ENCODE measurements around the gene DCDC2. TPM values are rescaled to one million over a fixed set of nuclear protein-coding genes. Genes with fewer than 3 reads are reported as not detected.
"Not testable (repeated sequence)": the region's sequence is repeated elsewhere in the genome, so short reads cannot be mapped to it uniquely, and the experiment has no call there.

Gene DCDC2
- polyA plus RNA-seq, 3 donors = 96.5 to 145 (median 119) TPM

DNA sequence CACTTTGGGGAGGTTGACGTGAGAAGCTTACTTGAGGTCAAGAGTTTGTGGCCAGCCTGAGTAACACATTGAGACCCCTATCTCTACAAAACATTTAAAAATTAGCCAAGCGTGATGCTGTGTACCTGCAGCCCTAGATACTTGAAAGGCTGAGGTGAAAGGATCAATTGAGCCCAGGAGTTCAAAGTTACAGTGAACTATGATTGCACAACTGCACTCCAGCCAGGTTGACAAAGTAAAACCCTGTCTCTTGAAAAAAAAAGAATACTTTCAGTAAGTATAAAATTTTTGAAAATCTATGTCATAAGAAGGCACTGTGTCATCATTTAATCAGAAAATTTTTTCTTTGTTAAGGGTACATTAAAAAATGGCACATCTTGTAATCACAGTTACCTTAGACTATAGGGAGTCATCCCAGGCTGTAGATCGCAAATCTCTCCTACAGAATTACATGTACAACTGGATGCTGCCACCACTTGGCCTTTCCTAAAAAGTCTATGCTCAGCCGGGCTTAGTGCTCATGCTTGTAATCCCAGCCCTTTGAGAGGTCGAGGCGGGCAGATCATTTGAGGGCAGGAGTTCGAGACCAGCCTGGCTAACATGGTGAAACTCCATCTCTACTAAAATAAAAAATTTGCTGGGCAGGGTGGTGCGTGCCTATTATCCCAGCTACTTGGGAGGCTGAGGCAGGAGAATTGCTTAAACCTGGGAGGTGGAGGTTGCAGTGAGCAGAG is 27.8 kb upstream of the DCDC2 start:
- no peak for DNase-seq (ENCODE audit: extremely low read depth in 1 of 11, low read depth in 9 of 11, low spot score in 4 of 11)

DNA sequence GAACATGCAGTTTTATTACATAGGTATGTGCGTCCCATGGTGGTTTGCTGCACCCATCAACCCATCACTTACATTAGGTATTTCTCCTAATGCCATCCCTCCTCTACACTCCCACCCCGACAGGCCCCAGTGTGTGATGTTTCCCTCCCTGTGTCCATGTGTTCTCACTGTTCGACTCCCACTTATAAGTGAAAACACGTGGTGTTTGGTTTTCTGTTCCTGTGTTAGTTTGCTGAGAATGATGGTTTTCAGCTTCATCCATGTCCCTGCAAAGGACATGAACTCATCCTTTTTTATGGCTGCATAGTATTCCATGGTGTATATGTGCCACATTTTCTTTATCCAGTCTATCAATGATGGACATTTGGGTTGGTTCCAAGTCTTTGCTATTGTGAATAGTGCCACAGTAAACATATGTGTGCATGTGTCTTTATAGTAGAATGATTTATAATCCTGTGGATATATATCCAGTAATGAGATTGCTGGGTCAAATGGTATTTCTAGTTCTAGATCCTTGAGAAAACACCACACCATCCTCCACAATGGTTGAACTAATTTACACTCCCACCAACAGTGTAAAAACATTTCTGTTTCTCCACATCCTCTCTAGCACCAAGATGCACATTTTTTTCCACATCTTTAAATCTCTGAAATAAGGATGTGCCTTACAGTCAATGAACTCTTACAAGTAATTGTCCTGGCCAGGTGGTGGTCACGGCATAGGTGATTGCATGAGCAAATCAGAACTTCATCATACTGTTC is 26.7 kb upstream of the DCDC2 start:
- not testable (repeated sequence) for DNase-seq (ENCODE audit: extremely low read depth in 1 of 11, low read depth in 9 of 11, low spot score in 4 of 11)

DNA sequence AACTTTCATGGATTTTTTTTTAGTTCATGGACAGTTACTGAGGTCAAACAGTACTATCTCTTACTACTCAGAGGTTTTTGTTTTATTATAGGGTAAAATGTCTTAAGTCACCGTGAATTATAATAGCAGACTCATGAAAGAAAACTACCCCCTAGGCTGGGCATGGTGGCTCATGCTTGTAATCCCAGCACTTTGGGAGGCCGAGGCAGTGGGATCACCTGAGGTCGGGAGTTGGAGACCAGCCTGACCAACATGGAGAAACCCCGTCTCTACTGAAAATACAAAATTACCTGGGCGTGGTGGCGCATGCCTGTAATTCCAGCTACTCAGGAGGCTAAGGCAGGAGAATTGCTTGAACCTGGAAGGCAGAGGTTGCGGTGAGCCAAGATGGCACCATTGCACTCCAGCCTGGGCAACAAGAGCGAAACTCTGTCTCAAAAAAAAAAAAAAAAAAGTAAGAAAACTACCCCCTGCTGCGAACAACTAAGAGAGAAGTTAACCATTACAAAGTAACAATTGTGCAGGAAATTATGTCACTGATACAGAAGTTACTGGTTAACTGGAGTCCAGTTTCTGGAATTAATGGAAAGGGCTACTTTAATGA is 25.1 kb upstream of the DCDC2 start:
- DNase-seq (ENCODE audit: extremely low read depth in 1 of 11, low read depth in 9 of 11, low spot score in 4 of 11) = peak in 3 of 11 donors; percentile 34 to 57 (median 45)

DNA sequence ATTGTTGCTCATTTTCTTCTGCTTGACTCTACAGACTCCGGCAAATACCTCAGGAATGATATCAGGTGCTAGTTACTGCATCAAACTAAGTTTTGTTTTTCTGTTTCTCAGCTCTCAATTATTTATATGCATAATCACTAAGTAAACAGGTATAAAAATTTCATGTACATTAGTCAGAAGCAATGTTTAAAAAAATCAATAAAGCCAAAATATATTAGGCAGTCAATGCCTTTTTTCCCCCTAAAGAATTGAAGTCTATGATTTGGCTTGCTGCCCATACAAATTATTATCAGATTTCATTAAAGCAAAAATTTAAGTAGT is 24.3 kb upstream of the DCDC2 start:
- no peak for DNase-seq (ENCODE audit: extremely low read depth in 1 of 11, low read depth in 9 of 11, low spot score in 4 of 11)

DNA sequence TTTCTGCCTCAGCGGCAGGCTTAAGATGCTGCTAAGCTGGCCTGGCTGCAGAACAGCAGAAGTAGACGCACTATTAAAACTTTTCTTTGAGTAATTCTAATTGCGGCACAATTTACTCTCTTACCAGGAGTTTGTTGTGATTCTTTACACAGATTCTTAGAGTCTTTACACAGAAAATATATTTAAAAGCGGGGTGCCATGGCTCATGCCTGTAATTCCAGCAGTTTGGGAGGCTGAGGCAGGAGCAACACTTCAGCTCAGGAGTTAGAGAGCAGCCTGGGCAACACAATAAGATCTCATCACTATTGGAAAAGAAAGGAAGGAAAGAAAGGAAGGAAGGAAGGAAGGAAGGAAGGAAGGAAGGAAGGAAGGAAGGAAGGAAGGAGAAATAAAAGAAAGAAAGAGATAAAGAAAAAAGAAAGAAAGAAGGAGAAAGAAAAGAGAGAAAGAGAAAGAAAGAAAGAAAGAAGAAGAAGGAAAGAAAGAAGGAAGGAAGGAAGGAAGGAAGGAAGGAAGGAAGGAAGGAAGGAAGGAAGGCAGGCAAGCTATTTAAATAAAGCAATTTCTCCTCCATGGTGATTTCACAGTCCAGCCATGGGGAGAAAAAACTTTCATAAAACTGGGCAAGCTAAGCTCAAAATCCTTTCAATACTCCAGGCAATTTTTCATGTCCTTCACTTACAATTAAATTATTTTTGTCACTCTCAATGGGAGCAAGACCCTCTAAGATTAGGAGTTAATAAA is 23.8 kb upstream of the DCDC2 start:
- no peak for DNase-seq (ENCODE audit: extremely low read depth in 1 of 11, low read depth in 9 of 11, low spot score in 4 of 11)

DNA sequence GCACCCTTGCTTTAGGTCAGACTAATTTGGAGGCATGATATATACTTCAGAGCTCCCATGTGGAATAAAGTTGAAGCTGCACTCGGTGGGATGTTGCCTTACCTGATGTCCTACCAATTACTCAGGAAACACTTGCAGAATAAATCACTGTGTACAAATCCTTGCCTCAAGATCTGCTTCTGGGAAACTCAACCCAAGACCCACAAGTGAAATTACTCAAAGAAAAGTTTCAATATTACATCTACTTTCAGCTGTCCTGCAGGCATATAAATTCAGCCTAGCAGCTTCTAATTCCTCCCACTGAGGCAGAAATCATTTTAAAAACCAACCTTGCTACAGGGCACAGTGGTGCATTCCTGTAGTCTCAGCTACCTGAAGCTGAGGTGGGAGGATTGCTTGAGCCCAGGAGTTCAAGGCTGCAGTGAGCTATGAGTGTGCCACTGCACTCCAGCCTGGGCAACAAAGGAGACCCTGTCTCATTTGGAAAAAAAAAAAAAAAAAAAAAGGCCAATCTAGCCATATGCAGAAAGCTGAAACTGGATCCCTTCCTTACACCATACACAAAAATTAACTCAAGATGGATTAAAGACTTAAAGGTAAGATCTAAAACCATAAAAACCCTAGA is 20.7 kb upstream of the DCDC2 start:
- no peak for DNase-seq (ENCODE audit: extremely low read depth in 1 of 11, low read depth in 9 of 11, low spot score in 4 of 11)

DNA sequence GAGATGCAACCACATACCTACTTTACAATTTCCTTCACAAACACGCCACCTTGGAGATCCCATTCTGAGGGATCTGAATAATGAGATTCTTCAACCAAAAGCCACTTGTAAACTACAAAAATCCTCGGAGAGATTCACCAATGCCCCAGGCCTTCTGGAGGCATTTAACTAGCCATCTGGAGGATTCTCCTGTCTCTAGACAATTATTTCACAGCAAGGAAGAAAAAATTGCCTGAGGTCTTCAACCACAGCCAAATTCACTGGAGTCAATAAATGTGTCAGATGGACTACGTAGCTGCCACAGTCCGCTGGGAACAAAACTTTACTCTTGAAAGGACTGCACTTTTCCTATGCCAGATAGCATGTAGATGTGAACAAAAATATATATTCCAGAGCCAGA is 19.0 kb upstream of the DCDC2 start:
- no peak for DNase-seq (ENCODE audit: extremely low read depth in 1 of 11, low read depth in 9 of 11, low spot score in 4 of 11)

DNA sequence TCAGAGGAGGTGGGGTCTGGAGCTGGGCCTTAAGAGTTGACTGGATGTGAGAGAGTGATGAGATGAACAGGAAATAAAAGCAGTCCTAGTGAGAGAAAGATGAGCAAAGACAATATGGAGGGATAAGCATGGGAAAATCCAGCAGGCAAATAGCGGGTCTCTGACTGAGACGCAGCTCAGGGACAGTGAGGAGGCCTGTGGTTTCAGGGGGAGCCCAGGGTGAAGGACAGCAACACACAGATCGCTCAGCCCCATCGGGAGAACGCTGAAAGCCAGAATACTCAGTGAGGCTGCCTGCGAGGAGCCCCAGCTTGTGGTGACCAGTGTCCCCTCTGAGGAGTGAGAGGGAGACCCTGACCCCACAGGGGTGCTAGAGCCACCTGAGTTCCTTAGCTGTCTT is 16.8 kb upstream of the DCDC2 start:
- no peak for DNase-seq (ENCODE audit: extremely low read depth in 1 of 11, low read depth in 9 of 11, low spot score in 4 of 11)

DNA sequence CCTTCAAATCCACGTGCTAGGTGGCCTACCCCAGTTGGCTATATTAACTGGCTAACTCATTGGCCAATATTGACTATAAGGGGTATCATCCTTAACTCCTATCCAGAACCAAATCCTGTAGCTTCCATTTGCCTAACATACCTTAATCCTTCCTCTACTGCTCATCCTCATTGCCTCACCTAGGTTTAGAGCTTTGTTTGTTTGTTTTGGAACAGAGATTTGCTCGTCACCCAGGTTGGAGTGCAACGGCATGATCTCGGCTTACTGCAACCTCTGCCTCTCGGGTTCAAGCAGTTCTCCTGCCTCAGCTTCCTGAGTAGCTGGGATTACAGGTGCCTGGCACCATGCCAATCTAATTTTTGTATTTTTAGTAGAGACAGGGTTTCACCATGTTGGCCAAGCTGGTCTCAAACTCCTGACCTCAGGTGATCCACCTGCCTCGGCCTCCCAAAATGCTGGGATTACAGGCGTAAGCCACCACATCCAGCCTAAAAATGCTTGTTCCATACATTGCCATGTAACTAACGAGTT is 7.3 kb upstream of the DCDC2 start:
- not testable (repeated sequence) for DNase-seq (ENCODE audit: extremely low read depth in 1 of 11, low read depth in 9 of 11, low spot score in 4 of 11)

DNA sequence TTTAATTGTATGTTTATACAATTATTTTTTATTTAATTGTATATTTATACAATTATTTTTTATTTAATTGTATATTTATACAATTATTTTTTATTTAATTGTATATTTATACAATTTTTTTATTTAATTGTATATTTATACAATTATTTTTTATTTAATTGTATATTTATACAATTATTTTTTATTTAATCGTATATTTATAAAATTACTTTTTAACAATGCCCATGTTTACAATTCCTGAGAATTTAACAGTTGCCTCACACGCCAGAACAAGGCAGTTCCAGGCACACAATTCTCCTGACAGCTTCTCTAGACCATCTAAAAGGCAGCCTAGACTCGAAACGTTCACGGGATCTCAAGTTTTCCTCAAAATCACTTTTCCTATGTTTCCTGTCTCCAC is 4.5 kb upstream of the DCDC2 start:
- not testable (repeated sequence) for DNase-seq (ENCODE audit: extremely low read depth in 1 of 11, low read depth in 9 of 11, low spot score in 4 of 11)

DNA sequence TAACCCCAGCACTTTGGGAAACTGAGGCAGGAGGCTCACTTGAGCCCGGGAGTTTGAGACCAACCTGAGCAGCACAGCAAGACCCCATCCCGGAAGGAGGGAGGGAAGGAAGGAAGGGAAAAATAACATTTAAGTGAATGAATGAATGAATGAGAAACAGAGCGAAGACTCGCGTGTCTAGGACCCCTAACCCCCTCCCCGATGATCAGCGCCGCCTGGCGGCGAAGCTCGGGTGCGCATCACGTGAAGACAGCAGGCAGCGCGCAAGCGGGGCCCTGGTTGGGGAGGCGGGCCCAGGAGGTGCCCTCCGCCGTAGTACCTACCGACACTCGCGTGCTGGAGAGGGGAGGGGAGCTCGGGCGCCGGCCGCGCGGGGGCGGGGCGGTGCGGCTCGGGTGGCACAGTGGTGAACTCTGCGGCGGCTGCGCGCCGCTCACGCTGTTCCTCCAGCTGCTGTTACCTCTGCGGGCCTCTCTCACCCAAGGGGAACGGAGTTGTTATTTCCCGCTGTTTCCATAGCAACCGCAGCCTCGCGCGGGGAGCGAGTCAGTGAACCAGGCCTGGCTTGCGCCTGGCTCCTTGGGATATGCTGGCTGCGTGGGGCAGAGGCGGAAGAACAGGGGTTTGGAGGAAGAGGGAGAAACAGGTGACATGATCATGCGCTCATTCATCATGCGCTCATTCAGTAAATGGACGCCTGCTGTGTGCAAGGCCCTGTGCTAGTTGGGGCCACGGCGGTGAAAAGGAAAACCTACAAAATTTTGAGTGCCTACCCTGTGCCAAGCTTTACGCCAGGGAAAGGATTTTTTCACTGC is 2.0 kb upstream of the DCDC2 start:
- peak; percentile 84 to 96 (median 92) for DNase-seq (ENCODE audit: extremely low read depth in 1 of 11, low read depth in 9 of 11, low spot score in 4 of 11)

DNA sequence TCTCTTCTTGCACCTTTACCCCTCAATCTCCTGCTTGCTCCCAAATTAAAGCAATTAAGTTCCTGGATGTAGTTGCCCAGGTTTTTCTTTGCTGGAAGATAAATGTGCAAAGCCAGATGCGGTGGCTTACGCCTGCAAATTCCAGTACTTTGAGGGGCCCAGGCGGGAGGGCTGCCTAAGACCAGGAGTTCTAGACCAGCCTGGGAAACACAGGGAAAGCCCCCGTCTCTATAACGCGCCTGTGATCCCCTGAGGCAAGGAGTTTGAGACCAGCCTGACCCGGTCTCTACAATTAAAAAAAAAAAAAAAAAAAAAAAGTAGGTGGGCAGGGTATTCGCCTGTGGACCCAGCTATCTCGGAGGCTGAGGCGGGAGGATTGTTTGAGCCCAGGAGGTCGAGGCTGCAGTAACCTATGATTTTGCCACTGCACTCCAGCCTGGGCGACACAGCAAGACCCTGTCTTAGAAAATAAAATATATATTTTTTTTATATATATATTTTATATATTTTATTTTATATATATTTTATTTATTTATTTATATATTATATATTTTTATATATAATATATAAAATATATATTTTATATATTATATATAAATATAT is 461 bp upstream of the DCDC2 start:
- DNase-seq (ENCODE audit: extremely low read depth in 1 of 11, low read depth in 9 of 11, low spot score in 4 of 11) = no peak

DNA sequence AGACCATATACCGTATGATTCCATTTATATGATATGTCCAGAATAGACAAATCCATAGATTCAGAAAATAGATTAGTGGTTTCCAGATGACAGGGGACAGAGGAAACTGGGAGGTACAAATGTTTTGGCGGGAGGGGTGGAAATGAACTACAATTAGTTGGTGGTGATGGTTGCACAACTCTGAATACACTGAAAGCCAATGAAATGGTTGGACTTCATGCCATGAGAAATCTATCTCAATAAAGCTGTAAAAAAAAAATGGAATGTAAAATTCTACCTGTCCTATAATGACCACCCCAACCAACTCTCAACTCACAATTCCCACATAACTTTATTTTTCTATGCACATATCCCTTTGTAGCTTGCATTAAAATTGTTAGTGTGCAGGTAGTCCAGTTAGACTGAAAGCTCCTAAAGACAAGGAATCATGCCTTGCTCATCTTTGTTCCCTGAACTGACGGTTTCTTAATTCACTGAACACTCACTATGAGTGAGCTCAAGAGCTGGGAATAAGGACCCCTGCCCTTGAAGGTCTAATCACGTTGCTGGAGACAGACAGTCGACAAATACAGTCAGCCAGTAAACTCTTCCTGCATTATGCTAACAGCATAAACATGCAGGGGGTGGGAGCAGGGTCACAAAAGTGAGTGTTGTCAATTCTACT is 1.4 kb downstream of the DCDC2 start:
- no peak for DNase-seq (ENCODE audit: extremely low read depth in 1 of 11, low read depth in 9 of 11, low spot score in 4 of 11)

DNA sequence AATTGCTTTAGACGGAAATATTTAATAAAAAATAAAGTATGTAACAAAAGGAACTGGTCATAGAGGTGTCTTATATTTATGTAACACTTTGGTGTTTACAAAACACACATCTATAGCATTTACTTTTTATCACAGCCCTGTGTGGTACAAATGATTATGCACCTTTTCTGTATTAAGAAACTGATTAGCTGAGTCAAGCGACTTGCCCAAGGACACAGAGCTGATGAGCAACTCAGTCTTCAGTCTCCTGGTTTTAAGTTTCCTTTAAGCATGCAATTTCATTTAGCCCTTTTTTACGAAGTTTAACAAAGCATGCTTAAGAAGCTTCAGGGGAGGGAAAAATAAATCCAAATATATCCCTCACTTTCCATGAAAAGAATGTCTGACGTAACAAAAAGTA is 2.5 kb downstream of the DCDC2 start:
- DNase-seq (ENCODE audit: extremely low read depth in 1 of 11, low read depth in 9 of 11, low spot score in 4 of 11) = no peak

DNA sequence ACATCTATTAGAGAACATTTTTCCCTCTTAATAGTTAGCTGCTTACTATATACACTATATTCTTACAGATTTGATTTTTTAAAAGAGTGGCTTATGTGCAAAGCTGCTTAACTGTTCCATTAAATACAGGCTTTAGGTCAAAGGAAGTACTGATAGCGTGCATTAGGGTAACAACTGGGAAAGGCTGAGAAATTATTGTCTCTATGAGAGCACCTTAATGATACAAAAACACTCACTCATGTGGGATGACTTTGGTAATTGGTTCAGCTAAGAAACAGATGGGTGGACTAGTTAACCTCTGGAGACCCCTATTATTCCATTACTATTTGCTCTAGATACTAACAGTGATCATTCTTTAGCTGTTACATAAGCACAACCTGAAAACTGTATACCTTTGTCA is 4.0 kb downstream of the DCDC2 start:
- DNase-seq (ENCODE audit: extremely low read depth in 1 of 11, low read depth in 9 of 11, low spot score in 4 of 11) = no peak

DNA sequence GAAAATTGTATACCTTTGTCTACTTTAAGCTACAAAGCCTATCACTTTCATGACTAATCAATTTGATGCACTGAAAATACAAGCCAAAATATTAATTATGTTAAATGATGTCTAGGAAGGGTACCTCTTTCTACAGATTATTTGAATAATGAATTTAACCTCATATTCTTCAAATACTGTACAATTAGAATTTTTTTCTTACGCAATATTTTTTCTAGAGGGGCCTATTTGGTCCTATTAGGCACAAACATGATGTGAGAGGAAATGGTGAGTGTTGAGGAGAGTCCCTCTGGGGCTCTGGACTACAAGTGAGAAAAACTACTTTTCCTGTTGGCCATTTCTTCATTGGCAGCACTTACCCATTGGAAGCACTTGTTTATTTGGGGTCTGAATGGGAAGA is 5.4 kb downstream of the DCDC2 start:
- DNase-seq (ENCODE audit: extremely low read depth in 1 of 11, low read depth in 9 of 11, low spot score in 4 of 11) = no peak

DNA sequence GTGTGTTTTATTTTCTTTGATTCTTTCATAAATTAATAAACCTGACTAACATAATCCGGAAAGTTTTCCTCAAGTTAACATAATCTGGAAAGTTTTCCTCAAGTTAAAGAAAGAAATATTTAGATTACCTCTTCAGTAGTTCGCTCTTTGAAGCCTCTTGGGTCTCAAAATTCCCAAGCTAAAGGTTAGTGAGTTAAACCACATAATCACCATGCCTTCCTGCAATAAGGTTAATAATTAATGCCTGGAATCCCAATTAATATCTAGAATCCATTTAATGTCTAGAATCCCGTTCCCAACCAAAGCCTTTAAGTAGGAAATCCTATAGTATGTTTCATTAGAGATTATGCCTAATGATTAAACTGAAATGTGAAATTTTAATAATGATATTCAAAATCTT is 12.9 kb downstream of the DCDC2 start:
- peak in 1 of 11 donors; percentile 36 for DNase-seq (ENCODE audit: extremely low read depth in 1 of 11, low read depth in 9 of 11, low spot score in 4 of 11)
